ENCODE results near the gene VWA3B.
"Not testable (repeated sequence)": the region's sequence is repeated elsewhere in the genome, so short reads cannot be mapped to it uniquely, and the experiment has no call there.

Gene VWA3B

GRCh38 chr2:98298683-98299164, 211.8 kb downstream of the VWA3B start:
- DNase-seq (ENCODE audit: low spot score), result no peak

DNA sequence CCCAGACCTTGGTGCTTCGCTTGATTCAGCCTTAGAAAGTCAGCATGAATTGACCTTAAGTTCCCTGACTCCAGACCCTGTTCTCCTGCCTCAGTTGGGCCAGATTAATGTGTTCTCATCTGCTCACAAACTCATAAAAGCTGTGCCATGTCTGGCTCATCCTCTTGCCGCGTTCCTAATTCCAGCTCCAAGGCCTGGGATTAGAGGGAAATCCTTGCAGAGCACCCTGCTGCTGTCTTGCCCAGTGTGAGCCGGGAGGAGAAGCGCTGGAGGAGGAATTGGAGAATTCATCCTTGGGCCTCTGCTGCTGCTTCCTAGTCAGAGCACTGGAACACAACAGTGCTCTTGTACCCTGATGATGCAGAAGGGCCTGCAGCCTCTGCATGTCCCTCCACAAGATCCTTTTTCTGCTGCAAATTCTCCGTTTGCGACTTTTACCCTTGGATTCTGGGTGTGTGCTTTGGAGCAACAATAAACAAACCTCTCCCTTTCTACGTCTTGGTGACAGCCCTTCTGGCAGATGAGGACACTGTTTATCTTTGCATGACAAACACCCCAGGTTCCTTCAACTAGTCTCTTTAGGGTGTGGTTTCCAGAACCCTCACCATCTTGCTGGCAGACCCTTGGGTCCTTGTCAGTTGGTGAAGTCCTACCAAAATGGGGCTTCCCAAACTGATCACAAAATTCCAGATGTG, 212.4 kb downstream of the VWA3B start:
- DNase-seq (ENCODE audit: low spot score), result no peak

DNA sequence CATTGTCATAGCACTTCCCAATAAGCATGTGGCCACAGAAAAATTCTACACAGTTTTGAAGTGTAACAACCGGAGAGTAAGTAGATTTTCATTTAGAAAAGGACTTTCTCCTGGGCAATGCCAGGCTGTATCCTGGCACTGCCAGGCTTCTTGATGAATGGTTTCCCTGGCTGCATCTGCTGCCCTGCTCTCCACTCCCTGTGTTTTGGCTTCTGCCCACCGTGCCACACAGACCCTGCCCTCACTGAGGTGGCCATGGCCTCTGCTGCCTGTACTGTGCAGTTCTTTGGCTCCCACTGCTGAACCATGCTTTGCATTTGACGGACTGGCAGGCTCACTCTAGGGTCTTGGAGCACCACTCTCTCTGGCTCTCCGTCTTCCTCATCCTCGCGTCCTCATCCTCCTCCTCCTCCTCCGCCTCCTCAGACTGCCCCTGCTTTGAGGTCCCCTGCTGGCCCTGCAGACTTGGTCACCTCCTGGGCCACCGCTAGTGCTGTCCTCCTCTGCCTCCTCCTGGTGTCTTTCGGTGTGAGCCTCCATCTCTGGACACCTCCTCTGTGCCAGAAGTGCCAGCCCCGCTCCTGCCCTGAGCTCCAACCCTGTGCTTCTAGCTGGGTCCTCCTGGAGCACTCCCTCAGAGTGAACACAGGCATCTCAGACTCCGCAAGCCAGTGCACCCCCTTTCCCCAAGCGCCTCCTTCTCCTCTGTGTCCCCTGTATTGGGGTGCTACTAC, 213.3 kb downstream of the VWA3B start:
- DNase-seq (ENCODE audit: low spot score), result no peak

GRCh38 chr2:98301469-98301868, 214.5 kb downstream of the VWA3B start:
- no peak for DNase-seq (ENCODE audit: low spot score)

DNA sequence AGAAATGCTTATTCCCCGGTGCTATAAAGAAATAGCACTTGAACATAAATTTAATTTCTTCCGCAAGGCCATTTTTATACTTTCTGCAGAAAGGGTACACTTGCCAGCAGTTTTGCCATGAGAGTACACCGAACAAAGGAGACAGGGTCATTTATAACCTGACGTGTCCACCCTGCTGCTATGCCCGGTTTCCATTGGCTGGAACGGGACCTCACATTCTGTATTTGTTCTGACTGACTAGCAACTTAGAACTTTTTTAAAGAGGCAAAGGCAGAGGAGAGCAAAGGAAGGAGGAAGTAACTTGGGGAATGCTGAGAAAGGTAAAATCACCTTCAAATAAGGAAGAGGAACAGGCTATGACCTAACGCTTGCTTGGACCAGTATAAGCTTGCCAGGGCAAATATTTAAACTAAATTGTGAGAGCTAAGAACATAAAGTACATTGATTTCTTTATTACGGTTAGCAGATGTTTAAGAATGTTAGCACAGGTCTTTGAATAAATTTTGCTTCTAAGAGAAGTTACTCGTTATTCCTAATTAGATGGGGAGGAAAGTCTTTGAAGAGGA, 220.2 kb downstream of the VWA3B start:
- not testable (repeated sequence) for DNase-seq (ENCODE audit: low spot score)

GRCh38 chr2:98308068-98308467, 221.1 kb downstream of the VWA3B start:
- no peak for DNase-seq (ENCODE audit: low spot score)

DNA sequence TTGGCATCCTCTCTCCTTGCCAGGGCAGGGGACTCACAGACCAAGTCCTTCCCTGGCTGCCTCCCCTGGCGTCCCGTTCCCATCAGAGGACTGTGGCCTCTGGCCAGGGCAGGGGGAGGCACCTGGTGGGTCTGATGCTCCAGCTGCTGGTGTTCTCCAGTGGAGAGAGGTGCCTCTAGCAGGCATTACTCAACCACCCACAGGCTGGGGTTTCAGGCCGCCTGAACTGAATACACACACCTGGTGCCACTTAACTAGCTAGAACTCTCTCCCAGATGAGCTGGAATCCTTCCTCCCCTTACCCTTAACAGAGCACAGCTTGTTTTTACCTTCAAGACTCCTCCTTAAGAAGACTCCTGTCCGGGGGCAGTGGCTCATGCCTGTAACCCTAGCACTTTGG, 221.6 kb downstream of the VWA3B start:
- DNase-seq (ENCODE audit: low spot score), result no peak

- no peak for DNase-seq (ENCODE audit: low spot score)
Measured at GRCh38 chr2:98309580-98309979, 222.6 kb downstream of the VWA3B start.

DNA sequence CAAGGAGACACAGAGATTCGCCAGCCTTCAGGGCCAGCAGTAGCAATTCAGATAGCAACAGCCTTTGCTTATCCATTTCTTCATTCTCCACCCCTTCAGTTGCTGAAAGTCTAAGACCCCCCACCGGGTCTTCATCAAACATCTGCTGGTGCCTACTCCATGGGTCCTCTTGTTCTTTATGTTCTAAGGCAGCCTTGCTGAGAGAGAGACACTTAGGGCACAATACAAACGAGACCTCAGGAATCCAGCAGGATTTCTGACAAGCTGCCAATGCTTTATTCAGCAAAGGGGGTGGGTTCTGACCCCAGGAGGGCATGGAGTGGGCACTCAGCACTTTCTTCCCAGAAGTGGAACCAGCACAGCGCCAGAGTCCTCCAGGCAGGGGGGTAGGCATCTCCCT, 223.0 kb downstream of the VWA3B start:
- no peak for DNase-seq (ENCODE audit: low spot score)

GRCh38 chr2:98311090-98311489, 224.1 kb downstream of the VWA3B start:
- DNase-seq (ENCODE audit: low spot score), result no peak

- no peak for DNase-seq (ENCODE audit: low spot score)
Measured at GRCh38 chr2:98311771-98312545, 225.0 kb downstream of the VWA3B start.

DNA sequence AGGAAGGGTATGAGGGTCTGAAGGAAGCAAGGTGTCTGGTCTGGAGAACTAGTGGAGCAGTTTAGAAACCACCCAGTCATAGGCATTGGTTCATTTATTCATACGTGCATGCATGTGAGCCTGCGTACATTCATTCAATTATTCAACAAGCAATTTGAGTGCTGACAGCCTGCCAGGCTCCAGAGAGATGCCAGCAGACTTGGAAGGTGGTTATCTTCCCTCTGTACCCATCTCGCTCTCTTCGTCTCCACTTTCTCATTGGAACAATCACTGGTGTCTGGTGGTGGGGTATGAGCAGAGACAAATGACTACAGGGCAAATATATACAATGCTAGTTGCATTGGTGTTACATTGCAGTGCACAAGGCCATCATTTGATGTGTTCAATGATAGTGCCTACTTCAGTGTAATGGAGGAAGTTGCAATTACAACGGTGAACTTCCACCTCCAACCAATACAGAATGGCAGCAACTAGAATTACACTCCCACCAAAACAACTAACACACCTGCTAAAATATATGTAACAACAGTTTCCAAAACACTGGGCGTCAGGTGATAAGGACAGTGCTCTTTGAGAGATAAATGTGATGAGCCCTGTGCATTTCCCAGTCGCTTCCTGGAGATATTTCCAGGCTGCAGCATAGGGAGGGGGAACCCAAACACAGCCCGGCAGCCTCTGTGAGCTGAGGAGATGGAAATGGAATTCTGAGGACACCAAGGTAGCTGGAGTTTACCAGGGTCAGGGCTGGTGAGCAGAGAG, 226.7 kb downstream of the VWA3B start:
- no peak for DNase-seq (ENCODE audit: low spot score)

DNA sequence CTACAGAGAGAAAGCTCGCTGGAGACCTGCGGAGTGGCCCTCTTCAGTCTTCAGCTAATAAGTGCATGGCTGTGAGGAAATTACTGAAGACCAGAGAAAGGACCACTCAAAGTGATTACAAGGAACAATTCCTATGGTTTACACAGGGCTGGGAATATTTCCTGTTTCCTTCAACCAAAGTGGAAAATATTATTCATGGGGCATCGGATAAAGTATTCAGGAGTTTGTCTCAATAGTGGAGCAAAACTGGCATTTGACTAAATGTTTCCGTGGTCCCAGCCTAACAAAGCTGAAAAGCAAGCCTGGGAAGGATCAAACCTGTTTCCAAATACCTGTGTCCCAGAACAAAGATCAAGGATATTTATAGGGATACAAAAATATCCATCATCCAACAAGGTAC, 227.3 kb downstream of the VWA3B start:
- no peak for DNase-seq (ENCODE audit: low spot score)

GRCh38 chr2:98315957-98316356, 229.0 kb downstream of the VWA3B start:
- no peak for DNase-seq (ENCODE audit: low spot score)

GRCh38 chr2:98317214-98317613, 230.2 kb downstream of the VWA3B start:
- no peak for DNase-seq (ENCODE audit: low spot score)

DNA sequence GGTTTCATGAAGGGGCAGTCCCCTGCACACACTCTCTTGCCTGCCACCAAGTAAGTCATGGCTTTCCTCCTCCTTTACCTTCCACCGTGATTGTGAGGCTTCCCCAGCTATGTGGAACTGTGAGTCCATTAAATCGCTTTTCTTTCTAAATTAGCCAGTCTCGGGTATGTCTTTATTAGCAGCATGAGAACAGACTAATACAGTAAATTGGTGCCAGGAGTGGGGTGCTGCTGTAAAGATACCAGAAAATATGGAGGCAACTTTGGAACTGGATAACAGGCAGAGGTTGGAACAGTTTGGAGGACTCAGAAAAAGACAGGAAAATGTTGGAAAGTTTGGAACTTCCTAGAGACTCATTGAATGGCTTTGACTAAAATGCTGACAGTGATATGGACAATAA, 233.2 kb downstream of the VWA3B start:
- not testable (repeated sequence) for DNase-seq (ENCODE audit: low spot score)

GRCh38 chr2:98324181-98324580, 237.2 kb downstream of the VWA3B start:
- no peak for DNase-seq (ENCODE audit: low spot score)

DNA sequence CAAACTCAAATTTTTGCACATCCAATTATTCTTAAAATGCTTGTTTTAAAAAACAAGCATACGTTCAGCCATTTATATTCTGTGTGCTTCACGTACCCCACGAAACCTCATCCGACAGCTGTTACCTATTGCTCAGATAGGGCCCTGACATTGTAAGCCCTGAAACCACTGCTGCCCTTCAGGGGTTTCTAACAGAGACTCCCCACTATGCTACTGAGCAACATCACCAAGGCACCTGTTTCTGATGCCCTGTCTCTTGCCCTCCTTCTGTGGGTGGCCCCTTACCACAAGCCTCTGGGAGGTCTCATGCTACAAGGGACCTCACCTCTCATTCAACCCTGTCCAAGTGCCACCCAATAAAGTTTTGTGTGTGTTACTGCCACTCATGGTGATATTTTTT, 240.8 kb downstream of the VWA3B start:
- no peak for DNase-seq (ENCODE audit: low spot score)

DNA sequence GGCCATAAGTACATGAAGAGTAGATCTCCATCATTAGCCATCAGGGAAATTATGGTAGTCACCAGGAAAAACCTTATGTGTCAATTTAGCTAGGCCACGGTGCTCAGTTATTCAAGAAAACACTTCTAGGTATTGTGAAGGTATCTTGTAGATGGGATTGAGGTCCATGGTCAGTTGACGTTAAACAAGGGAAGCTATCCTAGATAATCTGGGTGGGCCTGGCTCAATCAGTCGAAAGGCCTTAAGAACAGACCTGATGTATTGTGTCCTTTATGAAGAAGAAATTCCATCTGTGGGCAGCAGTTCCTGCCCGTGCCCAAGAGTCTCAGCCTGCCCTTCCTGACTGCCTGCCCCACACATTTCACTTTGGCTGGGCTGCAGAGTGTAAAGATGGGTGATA, 242.6 kb downstream of the VWA3B start:
- DNase-seq (ENCODE audit: low spot score), result no peak

- no peak for DNase-seq (ENCODE audit: low spot score)
Measured at GRCh38 chr2:98332989-98333388, 246.0 kb downstream of the VWA3B start.

DNA sequence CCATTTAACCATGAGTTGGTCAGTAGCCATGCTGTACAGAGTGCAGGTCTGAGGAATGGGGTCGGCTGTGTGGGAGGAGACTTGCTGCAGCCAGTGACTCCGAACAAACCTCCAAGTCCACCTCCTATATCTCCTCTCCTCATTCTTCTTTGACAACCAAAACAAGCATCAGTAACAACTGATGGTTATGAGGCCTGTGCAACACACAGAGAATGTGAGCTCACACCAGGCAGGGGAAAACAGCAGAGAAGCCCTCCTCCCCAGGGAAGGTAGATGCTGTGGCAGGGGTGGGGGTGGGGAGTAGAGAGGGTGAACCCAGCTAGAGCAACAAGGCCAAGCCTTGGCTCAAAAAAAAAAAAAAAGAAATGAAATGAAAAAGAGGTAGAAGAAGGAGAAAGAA, 247.0 kb downstream of the VWA3B start:
- no peak for DNase-seq (ENCODE audit: low spot score)
